Measurements from ENCODE around the gene PHF19.

PHF19 gene

DNA sequence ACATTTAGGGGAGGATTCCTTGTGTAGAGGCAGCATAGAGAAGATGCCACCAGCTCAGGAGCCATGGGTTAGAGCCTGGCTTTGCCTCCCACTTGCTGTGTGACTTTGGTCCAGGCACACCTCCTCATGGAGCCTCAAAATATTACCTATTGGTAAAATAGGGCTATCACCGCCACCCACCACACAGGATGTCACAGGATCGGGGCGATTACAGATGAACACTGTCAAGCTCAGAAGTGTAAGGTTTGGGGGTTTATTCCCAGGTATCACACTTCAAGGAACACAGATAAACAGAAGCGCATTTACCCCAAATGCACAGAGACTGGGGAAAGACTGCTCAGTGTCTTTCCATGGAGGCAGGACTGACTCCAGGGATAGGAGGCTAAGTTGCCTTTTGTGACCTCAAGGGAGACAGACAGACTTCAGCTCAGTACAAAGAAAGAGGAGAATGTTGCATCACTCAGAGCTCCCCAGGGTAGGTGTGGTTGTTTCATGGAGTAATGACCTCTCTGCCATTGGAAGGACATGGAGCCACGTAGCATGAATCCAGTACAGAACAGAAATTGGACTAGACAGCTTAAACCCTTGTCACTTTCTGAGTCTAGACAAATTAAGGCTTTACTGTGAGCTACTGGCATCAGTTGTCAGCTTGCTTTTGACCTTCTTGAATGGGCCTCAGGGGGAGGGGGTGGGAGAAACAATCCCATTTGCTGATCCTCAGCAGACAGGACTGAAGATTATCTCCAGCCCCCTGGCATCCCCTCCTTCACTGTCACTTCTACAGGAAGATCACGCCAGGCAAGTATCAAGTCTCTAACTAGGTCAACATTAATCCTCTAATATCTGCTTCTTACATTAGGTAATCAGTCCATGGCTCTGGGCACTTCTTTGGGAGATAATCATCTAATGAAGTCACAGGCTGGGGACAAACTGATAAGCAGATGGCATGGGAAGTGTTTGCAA, 43.1 kb upstream of the PHF19 start:
- H3K4me3 ChIP-seq (ENCODE audit: insufficient read depth, low read depth, low read length, poor library complexity, severe bottlenecking): peak overlapping the region; percentile 71
- DNase-seq: no peak
- no peaks in the 10 kb centered on the region for H3K27me3 ChIP-seq (replicated peaks; ENCODE audit: control insufficient read depth, insufficient read depth, low read length, poor library complexity, severe bottlenecking)
- H3K4me1 ChIP-seq (ENCODE audit: control insufficient read depth, insufficient read depth, low read length, poor library complexity, severe bottlenecking): peaks cover 87% of the 10 kb centered on the region
- H3K27ac ChIP-seq (ENCODE audit: insufficient read depth, low read length, poor library complexity, severe bottlenecking): peak overlapping the region; percentile 100
- H3K36me3 ChIP-seq (ENCODE audit: control insufficient read depth, insufficient read depth, low read length): peaks cover 30% of the 10 kb centered on the region
- no peaks in the 10 kb centered on the region for H3K9me3 ChIP-seq (ENCODE audit: control insufficient read depth, low read length)

DNA sequence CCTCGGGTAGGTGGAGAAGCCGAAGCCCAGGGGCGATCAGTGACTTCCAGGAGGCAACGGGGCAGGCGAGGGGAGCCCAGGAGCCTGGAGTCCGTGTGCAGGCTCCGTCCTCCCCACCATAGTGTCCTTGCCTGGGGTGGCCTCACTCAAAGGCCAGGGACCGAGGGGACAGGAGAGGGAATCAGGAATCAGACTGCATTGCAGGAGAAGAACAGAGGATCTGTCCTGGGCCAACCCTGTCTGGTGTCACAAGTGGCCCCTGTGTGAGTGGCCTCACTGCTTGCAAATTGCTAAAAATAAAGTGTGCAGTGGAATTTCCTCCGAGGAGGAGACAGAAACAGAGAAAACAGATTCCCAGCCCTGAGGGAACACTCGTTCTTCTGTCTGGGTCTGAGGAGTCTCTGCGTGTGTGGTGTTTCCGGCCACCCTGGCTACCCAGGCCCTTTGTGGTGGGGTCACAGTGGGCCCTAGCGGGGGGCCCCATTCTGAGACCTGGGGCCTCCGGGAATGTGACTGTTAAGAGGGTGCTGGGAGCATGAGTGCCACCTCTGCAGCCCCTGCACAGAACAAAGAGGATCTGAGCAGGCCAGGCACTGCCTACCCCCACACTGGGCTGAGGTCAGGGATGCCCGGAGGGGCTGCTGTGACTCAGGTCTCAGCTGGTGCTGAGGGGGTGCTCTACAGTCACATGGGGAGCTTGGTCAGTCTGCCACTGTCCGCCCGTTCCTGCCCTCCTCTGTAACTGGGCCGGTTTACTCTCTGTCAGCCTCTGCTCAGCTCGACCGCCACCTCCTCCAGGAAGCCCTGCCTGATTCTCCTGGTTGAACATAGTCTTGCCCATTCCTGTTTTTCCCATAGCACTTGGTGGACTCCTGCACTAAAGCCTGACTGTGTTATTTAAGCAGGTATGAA, 42.2 kb upstream of the PHF19 start:
- Histone ChIP-seq H3K9me3 (ENCODE audit: control insufficient read depth, low read length) (no peaks in the 10 kb centered on the region), H3K4me1 (ENCODE audit: control insufficient read depth, insufficient read depth, low read length, poor library complexity, severe bottlenecking) (peaks cover 81% of the 10 kb centered on the region), H3K27ac (ENCODE audit: insufficient read depth, low read length, poor library complexity, severe bottlenecking) (peak overlapping the region; percentile 100), H3K27me3 (replicated peaks; ENCODE audit: control insufficient read depth, insufficient read depth, low read length, poor library complexity, severe bottlenecking) (no peaks in the 10 kb centered on the region), H3K36me3 (ENCODE audit: control insufficient read depth, insufficient read depth, low read length) (peaks cover 38% of the 10 kb centered on the region), H3K4me3 (ENCODE audit: insufficient read depth, low read depth, low read length, poor library complexity, severe bottlenecking) (peak overlapping the region; percentile 71)
- no peak for DNase-seq

DNA sequence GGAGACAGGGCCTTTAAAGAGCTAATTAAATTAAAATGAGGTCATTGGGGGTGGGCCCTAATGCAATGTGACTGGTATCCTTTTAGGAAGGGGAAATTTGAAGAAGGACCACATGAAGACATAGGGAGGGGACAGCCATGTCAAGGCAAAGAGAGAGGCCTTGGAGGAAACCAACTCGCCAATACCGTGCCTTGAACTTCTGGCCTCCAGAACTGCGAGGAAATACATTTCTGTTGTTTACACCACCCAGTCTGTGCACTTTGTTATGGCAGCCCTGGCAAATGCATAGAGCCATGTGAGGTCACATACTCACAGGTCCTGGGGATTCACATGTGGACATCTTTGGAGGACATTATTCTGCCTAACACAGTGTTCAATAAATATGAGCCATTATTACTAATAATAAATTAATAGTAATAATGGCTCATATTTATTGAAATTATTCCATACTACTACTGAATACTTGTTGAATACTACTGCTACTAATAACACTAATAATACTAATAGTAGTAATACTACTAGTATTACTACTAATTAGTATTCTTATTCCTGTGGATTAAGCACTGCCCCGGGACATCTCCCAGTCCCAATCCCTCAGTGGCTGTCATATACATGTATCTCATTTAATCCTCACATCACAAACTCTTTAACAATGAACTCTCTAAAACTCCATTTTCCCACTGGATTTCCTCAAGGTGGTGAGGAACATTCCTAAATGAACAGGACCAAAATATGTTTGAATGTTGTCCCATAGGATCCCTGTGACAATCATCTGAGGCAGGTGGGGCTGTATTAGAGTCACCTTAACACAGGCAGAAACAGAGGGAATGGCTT, 41.2 kb upstream of the PHF19 start:
- Histone ChIP-seq H3K9me3 (ENCODE audit: control insufficient read depth, low read length) (no peaks in the 10 kb centered on the region), H3K27me3 (replicated peaks; ENCODE audit: control insufficient read depth, insufficient read depth, low read length, poor library complexity, severe bottlenecking) (no peaks in the 10 kb centered on the region), H3K4me1 (ENCODE audit: control insufficient read depth, insufficient read depth, low read length, poor library complexity, severe bottlenecking) (peaks cover 79% of the 10 kb centered on the region), H3K27ac (ENCODE audit: insufficient read depth, low read length, poor library complexity, severe bottlenecking) (peak overlapping the region; percentile 100), H3K4me3 (ENCODE audit: insufficient read depth, low read depth, low read length, poor library complexity, severe bottlenecking) (no peak overlapping the region), H3K36me3 (ENCODE audit: control insufficient read depth, insufficient read depth, low read length) (peaks cover 49% of the 10 kb centered on the region)
- DNase-seq: no peak

DNA sequence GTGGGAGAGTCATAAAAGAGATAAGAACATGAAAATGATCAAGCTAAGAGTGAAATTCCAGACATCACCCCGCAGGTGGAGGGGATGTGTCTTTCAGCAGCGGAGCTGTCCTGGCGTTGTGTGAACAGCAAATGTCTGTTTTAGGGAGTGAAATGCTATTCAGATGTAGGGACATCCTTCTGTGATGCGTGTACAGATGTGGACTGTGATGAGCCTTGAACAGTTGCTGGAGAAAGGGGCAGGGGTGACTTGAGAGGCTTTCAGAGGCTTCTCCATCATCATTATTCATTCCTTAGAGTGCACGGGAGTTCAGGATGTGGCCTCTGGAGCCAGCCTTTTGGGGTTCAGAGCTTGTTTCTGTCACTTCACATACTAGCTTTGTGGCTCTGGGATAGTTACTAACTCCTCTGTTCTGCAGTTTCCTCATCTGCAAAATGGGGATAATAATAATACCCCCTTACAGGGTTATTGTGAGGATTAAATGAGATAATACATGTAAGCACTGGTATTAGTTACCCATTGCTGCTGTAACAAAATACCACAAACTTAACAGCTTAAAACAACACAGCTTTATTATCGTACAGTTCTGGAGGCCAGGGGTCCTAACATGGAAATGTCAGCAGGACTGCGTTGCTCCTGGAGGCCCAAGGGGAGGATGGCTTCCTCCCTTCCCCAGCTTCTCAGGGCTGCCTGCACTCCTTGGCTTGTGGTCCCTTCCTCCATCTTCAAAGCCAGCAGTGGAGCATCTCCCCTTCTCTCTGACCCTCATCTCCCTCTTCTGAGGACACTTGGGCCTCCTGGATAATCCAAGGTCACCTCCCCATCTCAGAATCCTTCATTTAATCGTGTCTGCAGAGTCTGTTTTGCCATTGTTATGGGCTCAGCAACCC, 40.2 kb upstream of the PHF19 start:
- Histone ChIP-seq H3K9me3 (ENCODE audit: control insufficient read depth, low read length) (no peaks in the 10 kb centered on the region), H3K4me3 (ENCODE audit: insufficient read depth, low read depth, low read length, poor library complexity, severe bottlenecking) (no peak overlapping the region), H3K27me3 (replicated peaks; ENCODE audit: control insufficient read depth, insufficient read depth, low read length, poor library complexity, severe bottlenecking) (no peaks in the 10 kb centered on the region), H3K4me1 (ENCODE audit: control insufficient read depth, insufficient read depth, low read length, poor library complexity, severe bottlenecking) (peaks cover 70% of the 10 kb centered on the region), H3K36me3 (ENCODE audit: control insufficient read depth, insufficient read depth, low read length) (peaks cover 54% of the 10 kb centered on the region), H3K27ac (ENCODE audit: insufficient read depth, low read length, poor library complexity, severe bottlenecking) (peak overlapping the region; percentile 49)
- no peak for DNase-seq

DNA sequence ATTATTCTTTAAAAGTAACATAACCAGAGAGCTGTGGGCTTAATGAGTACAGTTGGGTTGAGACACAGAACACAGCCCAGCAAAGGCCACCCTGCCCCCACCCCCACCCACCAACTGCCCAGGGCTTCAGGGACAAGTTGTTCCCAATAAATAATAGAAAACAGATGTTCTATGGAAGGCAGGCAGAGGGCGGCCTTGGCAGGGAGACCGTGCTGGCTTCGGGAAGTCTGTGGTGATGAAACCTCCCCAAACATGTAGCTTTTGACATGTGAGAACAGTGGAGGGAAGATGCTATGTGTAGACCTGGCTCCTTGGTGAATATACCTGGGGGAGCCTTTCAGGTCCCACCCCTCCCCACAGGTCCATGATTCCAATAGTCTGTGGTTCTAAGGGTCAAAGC, 39.6 kb upstream of the PHF19 start:
- Histone ChIP-seq H3K27ac (ENCODE audit: insufficient read depth, low read length, poor library complexity, severe bottlenecking) (peak overlapping the region; percentile 49), H3K4me1 (ENCODE audit: control insufficient read depth, insufficient read depth, low read length, poor library complexity, severe bottlenecking) (peaks cover 64% of the 10 kb centered on the region), H3K4me3 (ENCODE audit: insufficient read depth, low read depth, low read length, poor library complexity, severe bottlenecking) (no peak overlapping the region), H3K36me3 (ENCODE audit: control insufficient read depth, insufficient read depth, low read length) (peaks cover 60% of the 10 kb centered on the region), H3K9me3 (ENCODE audit: control insufficient read depth, low read length) (no peaks in the 10 kb centered on the region), H3K27me3 (replicated peaks; ENCODE audit: control insufficient read depth, insufficient read depth, low read length, poor library complexity, severe bottlenecking) (no peaks in the 10 kb centered on the region)
- DNase-seq: no peak

DNA sequence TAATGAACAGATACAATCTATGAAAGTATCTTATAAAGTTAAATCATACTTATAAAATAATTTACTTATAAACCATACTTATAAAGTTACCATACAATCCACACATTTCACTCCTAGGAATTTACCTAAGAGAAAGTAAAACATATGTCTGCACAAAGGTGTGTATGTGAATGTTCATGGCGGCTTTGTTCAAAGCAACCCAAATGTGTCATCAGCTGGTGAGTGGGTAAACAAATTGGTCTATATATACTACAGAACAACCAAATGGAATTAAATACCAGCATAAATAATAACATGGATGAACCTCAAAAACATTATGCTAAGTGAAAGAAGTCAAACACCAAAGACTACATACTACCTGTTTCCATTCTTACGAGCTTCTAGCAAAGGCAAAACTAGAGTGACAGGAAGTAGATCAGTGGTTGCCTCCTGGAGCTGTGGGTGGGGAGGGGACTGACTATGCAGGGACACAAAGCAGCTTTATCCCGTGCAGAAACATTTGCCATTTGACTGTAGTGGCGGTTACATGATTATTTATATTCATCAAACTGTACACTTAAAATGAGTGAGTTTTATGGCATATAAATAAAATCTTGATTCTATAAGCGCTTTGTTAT, 39.0 kb upstream of the PHF19 start:
- Histone ChIP-seq H3K4me3 (ENCODE audit: insufficient read depth, low read depth, low read length, poor library complexity, severe bottlenecking) (no peak overlapping the region), H3K9me3 (ENCODE audit: control insufficient read depth, low read length) (no peaks in the 10 kb centered on the region), H3K27me3 (replicated peaks; ENCODE audit: control insufficient read depth, insufficient read depth, low read length, poor library complexity, severe bottlenecking) (no peaks in the 10 kb centered on the region), H3K36me3 (ENCODE audit: control insufficient read depth, insufficient read depth, low read length) (peaks cover 67% of the 10 kb centered on the region), H3K27ac (ENCODE audit: insufficient read depth, low read length, poor library complexity, severe bottlenecking) (peak overlapping the region; percentile 49), H3K4me1 (ENCODE audit: control insufficient read depth, insufficient read depth, low read length, poor library complexity, severe bottlenecking) (peaks cover 60% of the 10 kb centered on the region)
- no peak for DNase-seq

DNA sequence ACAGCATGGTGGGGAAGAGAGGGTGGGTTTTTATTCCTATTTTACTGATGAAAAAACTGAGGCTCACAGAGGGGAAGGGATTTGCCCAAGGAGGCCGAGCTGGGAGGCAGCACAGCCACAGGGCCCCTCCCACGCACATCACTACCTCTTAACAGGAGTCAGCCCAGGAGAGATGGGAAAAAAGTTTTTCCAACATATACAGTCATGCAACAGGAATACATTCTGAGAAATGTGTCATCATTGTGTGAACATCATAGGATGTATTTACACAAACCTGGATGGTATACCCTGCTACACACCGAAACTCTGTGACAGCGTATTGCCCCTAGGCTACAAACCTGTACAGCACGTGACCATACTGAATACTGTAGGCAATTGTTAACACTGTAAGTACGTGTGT, 38.0 kb upstream of the PHF19 start:
- Histone ChIP-seq H3K27ac (ENCODE audit: insufficient read depth, low read length, poor library complexity, severe bottlenecking) (no peak overlapping the region), H3K27me3 (replicated peaks; ENCODE audit: control insufficient read depth, insufficient read depth, low read length, poor library complexity, severe bottlenecking) (no peaks in the 10 kb centered on the region), H3K4me3 (ENCODE audit: insufficient read depth, low read depth, low read length, poor library complexity, severe bottlenecking) (no peak overlapping the region), H3K4me1 (ENCODE audit: control insufficient read depth, insufficient read depth, low read length, poor library complexity, severe bottlenecking) (peaks cover 60% of the 10 kb centered on the region), H3K36me3 (ENCODE audit: control insufficient read depth, insufficient read depth, low read length) (peaks cover 77% of the 10 kb centered on the region), H3K9me3 (ENCODE audit: control insufficient read depth, low read length) (no peaks in the 10 kb centered on the region)
- no peak for DNase-seq

DNA sequence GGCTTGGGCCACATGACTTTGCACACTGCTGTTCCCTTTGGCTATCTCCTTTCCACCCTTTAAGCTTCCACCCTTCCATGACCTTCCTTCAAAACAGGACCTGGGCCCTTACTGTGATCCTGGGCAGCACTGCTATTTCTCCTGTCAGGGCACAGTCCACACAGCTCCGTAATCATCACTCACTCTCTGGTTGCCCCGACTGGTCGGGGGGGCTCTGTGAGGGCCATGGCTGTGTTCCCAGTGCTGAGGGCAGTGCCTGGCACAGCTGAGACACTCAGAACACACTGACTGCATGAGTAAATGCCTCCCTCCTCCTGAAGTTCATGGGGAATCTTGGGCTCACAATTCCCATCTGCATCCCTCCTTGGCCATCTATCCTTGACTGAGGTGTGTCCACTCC, 37.4 kb upstream of the PHF19 start:
- Histone ChIP-seq H3K27ac (ENCODE audit: insufficient read depth, low read length, poor library complexity, severe bottlenecking) (no peak overlapping the region), H3K36me3 (ENCODE audit: control insufficient read depth, insufficient read depth, low read length) (peaks cover 81% of the 10 kb centered on the region), H3K4me1 (ENCODE audit: control insufficient read depth, insufficient read depth, low read length, poor library complexity, severe bottlenecking) (peaks cover 60% of the 10 kb centered on the region)

More for the DNA sequence above, 37.4 kb upstream of the PHF19 start:
- Histone ChIP-seq H3K4me3 (ENCODE audit: insufficient read depth, low read depth, low read length, poor library complexity, severe bottlenecking) (no peak overlapping the region), H3K27me3 (replicated peaks; ENCODE audit: control insufficient read depth, insufficient read depth, low read length, poor library complexity, severe bottlenecking) (no peaks in the 10 kb centered on the region), H3K9me3 (ENCODE audit: control insufficient read depth, low read length) (no peaks in the 10 kb centered on the region)
- no peak for DNase-seq
